MG63 (cell line): ENCODE data around the gene EFNA1. TPM values are rescaled to one million over a fixed set of nuclear protein-coding genes. Genes with fewer than 3 reads are reported as not detected.

Experiments used
- total RNA-seq: library from RNA; depleted of rRNA; stranded (reverse); fragments of >200 nt; shearing (Covaris generic); gene quantifications from 2 replicates; pipeline ENCODE4 v1.2.3, GENCODE V29; 2014; ENCODE audit warnings: low replicate concordance; rRNA removed

Gene EFNA1
- total RNA-seq, 1 experiment from 2014 or later: 4.1 TPM

Other genes with a start within 250 kb of the EFNA1 start
- 68.7 and 77.6 TPM in 2 replicates for gene PMVK, start 191.2 kb upstream of the EFNA1 start, total RNA-seq
- gene PBXIP1, start 171.8 kb upstream of the EFNA1 start, total RNA-seq: 6.9 and 16.0 TPM in 2 replicates
- gene PYGO2, start 166.1 kb upstream of the EFNA1 start, total RNA-seq: 10.3 and 16.2 TPM in 2 replicates
- 140 and 175 TPM in 2 replicates for gene SHC1, start 157.1 kb upstream of the EFNA1 start, total RNA-seq
- 124 and 222 TPM in 2 replicates for gene CKS1B, start 153.2 kb upstream of the EFNA1 start, total RNA-seq
- 39.6 and 49.6 TPM in 2 replicates for gene FLAD1, start 144.5 kb upstream of the EFNA1 start, total RNA-seq
- not detected in 2 replicates for gene LENEP, start 134.3 kb upstream of the EFNA1 start, total RNA-seq
- 25.7 and 60.5 TPM in 2 replicates for gene ZBTB7B, start 125.1 kb upstream of the EFNA1 start, total RNA-seq
- gene DCST2, start 94.1 kb upstream of the EFNA1 start, total RNA-seq: not detected in 2 replicates
- not detected in 2 replicates for gene DCST1, start 94.1 kb upstream of the EFNA1 start, total RNA-seq
- 189 and 285 TPM in 2 replicates for gene ADAM15, start 76.6 kb upstream of the EFNA1 start, total RNA-seq
- 12.0 and 13.0 TPM in 2 replicates for gene EFNA4, start 64.1 kb upstream of the EFNA1 start, total RNA-seq
- gene EFNA3, start 49.0 kb upstream of the EFNA1 start, total RNA-seq: 0.64 and 3.0 TPM in 2 replicates
- 25.9 and 56.9 TPM in 2 replicates for gene SLC50A1, start 8.0 kb downstream of the EFNA1 start, total RNA-seq
- 48.9 TPM in 1 of 2 replicates, not detected in the other for gene DPM3, start 12.7 kb downstream of the EFNA1 start, total RNA-seq
- 220 and 236 TPM in 2 replicates for gene KRTCAP2, start 45.4 kb downstream of the EFNA1 start, total RNA-seq
- gene TRIM46, start 46.0 kb downstream of the EFNA1 start, total RNA-seq: not detected in 2 replicates
- 9.1 and 11.0 TPM in 2 replicates for gene THBS3, start 80.0 kb downstream of the EFNA1 start, total RNA-seq
- 97.2 and 100 TPM in 2 replicates for gene MTX1, start 80.8 kb downstream of the EFNA1 start, total RNA-seq
- gene ENTREP3, start 127.6 kb downstream of the EFNA1 start, total RNA-seq: 7.7 and 9.2 TPM in 2 replicates
- 116 TPM in 2 replicates for gene SCAMP3, start 134.5 kb downstream of the EFNA1 start, total RNA-seq
- 21.8 and 28.3 TPM in 2 replicates for gene CLK2, start 145.6 kb downstream of the EFNA1 start, total RNA-seq
- 0.10 and 1.2 TPM in 2 replicates for gene HCN3, start 149.6 kb downstream of the EFNA1 start, total RNA-seq
- not detected in 2 replicates for gene PKLR, start 173.6 kb downstream of the EFNA1 start, total RNA-seq
- 267 and 286 TPM in 2 replicates for gene FDPS, start 181.0 kb downstream of the EFNA1 start, total RNA-seq
- gene RUSC1, start 193.0 kb downstream of the EFNA1 start, total RNA-seq: 22.9 and 27.0 TPM in 2 replicates